Activated CD8-positive, alpha-beta memory T cell treated with anti-CD3 and anti-CD28 coated beads for 1 hour (primary cell): Measurements from ENCODE around the gene AGBL4.
"Not testable (repeated sequence)": the region's sequence is repeated elsewhere in the genome, so short reads cannot be mapped to it uniquely, and the experiment has no call there.

Source experiments
- DNase-seq, 2 donors: peaks; one replicate each; pipeline ENCODE4 v3.0.0-alpha.2; 2020; ENCODE audit warnings: low read depth in 1 of 2; ENCODE audit errors: extremely low read depth in 1 of 2

Gene AGBL4

GRCh38 chr1:48523558-48523957 is 1500.2 kb downstream of the AGBL4 start:
- DNase-seq, result no peak

GRCh38 chr1:48519896-48520295 is 1503.9 kb downstream of the AGBL4 start:
- DNase-seq, result not testable (repeated sequence)

GRCh38 chr1:48506870-48507269 is 1516.9 kb downstream of the AGBL4 start:
- DNase-seq, result no peak

GRCh38 chr1:48500541-48501450 is 1523.0 kb downstream of the AGBL4 start:
- no peak for DNase-seq

- no peak for DNase-seq
Measured at GRCh38 chr1:48499211-48499735, 1524.5 kb downstream of the AGBL4 start.

GRCh38 chr1:48498096-48498791 is 1525.5 kb downstream of the AGBL4 start:
- DNase-seq, result peak; percentile 29 to 60

DNA sequence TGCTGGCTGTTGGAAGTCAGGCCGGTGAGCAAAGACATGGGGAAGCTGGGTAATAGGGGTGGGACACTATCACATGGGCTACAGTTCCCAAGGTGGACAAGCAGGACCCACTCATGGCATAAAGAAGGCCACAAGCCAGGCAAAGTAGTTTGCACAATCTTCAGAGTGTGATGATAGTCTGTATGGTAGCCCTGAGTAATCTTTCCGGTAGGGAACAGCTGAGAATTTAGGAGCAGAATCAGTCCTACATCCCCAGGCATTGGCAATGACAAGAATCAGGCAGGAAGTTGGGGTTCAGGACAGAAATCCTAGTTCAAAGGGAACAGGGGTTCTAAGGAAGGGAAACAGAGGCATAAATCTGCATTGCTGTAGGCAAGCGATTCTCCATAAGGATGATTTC is 1527.8 kb downstream of the AGBL4 start:
- no peak for DNase-seq

GRCh38 chr1:48495166-48495565 is 1528.6 kb downstream of the AGBL4 start:
- DNase-seq, result no peak

- no peak for DNase-seq
Measured at GRCh38 chr1:48493970-48494769, 1529.6 kb downstream of the AGBL4 start.

GRCh38 chr1:48493041-48493440 is 1530.7 kb downstream of the AGBL4 start:
- DNase-seq, result no peak

DNA sequence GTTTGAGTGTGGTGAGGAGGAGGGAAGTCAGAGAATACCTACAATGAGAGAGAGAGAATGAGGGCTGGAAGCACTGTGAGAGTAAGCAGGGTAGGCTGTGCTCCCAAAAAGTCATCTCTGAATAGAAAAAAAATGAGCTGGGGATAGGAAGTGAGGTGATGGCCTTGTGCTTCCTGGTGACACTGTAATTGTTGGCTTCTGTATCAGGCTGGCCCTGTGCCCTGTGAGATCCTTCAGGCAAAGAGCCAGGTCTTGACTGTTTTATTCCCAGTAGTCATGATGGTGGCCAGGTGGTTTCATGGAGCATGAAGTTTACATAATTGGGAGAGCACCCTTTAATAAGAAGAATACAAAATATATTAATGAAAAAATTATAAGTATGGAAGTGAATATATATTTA is 1531.4 kb downstream of the AGBL4 start:
- DNase-seq, result no peak

DNA sequence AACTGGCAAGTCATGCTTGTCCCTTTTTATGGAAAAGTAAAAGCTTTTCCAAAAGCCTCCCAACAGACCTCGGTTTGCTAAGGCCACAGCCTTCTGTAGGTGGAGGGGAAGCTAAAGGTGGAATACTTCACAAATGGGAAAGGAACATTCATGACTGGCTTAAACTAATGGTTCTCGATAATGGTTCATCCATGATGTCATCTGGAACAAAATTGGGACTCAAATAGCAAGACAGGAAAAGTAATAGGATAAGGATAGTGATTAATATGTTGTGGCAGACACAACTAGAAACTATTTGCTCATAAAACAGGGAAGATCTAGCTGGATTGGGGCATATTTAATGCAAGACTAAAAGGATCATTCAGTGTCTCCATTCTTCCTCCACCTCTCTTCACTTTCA is 1535.0 kb downstream of the AGBL4 start:
- DNase-seq, result no peak
